ELR (cell line): ENCODE data around the gene COQ6.
A peak's percentile ranks its signal among the peaks of the same experiment; 100 is the strongest.
"Not testable (repeated sequence)": the region's sequence is repeated elsewhere in the genome, so short reads cannot be mapped to it uniquely, and the experiment has no call there.

Experiments used
- DNase-seq: peaks from one replicate; pipeline ENCODE4 v3.0.0-alpha.2; 2015; ENCODE audit warnings: low read depth

COQ6 gene

DNA sequence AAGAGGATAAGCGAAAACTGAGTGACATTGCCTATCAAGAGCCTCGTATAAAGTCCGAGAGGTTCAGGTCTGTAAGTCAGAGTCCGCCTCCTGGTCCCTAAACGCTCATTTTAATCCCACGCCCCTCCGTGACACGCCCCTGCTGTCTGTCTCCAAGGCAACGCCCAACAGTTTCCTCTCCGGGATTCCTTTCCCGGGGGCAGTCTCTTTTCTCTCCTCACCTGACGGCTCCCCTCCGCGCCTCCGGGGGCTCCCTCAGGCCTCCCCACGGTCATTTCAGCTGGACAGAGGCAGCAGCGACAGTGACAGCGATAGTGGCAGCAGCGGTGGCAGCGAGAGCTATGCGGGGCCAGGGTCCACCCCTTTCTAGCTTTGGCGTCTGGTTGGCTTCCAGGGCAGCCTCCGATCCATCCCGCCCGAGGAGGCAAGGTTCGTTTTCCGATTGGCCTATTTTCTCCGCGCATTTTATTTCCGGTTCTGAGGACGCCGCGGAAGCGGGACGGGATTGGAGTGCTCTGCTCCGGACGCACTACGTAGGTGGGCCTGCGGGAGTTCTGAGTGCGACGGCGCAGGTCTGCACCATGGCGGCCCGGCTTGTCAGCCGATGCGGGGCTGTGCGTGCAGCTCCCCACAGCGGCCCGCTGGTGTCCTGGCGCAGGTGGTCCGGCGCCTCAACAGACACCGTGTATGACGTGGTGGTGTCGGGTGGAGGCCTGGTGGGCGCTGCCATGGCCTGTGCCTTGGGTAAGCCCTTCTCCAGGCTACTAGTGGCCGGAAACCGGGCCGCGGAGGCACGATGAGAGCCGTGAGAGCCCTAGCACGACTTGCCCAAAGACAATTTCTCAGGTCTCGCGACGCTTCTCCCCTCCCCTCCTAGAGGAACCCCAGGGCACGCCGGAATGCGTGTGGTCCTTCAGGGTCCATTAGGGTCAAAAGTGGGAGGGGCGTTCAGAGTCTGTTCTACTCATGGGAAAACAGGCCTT, at the start of gene COQ6, which contains the start of gene FAM161B:
Gene COQ6, plus strand, starts transcription at position 551 of the 983 bp plus-strand sequence. Its CDS starts 31 bp downstream, at position 582.
Gene FAM161B, minus strand, starts transcription at position 343 of the 983 bp plus-strand sequence. Its CDS starts 68 bp downstream, at position 275.
- DNase-seq = peak; percentile 99

DNA sequence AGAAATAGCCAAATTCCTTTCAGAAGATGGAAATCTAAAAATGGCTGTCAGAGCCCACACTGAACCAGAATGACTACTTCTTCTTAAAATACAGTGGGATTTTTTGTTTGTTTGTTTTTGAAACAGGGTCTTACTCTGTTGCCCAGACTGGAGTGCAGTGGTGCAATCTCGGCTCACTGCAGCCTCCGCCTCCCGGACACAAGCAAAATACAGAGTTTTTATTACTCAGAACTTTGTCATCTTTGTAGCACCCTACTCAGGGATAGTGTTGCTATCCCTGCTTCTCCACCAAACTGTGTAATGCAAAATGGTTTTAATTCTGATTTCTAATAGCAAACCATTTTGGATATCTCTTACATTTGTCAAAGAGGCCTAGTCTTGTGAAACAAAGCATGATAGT, 47.1 kb upstream of the COQ6 start:
- peak; percentile 25 for DNase-seq

DNA sequence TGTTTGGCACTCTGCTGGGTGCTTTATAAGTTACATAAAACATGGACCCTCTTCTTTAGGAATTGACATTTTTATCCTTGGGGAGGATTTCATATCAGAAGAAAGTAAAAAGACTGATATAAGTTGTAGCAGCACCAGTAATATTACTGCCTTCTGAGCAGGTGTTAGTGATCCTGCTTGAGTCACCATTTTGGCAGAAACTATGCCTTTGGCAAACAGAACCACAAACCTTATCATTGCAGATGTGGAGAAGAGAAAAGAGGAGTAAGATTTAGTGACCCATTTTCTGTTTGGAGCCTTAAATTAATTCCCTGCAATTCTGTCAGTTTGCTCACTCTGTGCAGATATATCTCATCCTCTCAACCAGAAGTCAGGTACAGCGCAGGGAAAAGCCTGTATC, 40.4 kb upstream of the COQ6 start:
- DNase-seq = no peak

DNA sequence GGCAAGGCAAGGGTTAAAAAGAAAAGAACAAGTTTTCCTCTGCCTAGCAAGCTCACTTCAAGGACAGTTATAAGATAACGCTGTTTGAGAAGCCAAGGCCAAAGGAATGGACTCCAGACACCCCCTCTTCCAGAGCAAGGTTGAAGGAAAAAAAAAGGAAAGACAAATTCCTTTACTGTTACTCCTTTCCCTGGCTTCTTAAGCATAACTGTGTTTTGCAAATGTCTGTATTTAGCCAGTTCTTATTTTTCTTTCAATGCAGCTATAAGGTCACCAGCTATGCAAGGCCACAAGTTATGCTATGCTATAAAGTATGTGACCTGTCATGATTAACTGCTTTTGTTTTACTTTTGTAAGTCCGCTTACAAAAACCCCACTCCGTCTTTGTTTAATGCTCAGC, 36.8 kb upstream of the COQ6 start:
- DNase-seq = no peak

DNA sequence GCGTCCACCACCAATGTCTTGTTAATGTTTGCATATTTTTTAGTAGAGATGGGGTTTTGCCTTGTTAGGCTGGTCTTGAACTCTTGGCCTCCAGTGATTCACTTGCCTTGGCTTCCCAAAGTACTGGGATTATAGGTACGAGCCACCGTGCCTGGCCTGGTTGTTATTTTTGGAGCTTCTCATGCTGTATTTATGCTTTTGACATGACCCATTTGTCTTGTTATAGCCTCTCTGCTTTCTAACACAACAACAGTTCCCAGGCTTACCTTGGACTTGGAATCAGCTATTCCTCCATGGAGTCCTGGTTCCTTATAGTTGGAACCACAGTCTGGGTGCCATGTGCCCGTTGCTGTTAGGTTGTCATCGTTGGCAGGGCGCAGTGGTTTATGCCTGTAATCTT, 33.8 kb upstream of the COQ6 start:
- no peak for DNase-seq

DNA sequence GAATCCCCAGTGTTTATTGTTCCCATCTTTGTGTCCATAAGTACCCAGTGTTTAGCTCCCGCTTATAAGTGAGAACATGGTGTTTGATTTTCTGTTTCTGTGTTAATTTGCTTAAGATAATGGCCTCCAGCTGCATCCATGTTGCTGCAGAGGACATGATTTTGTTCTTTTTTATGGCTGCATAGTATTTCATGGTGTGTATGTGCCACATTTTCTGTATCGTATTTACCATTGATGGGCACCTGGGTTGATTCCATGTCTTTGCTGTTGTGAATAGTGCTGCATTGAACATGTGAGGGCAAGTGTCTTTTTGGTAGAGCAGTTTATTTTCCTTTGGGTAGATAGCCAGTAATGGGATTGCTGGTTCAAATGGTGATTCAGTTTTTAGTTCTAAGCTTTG, 30.6 kb upstream of the COQ6 start:
- DNase-seq = not testable (repeated sequence)

DNA sequence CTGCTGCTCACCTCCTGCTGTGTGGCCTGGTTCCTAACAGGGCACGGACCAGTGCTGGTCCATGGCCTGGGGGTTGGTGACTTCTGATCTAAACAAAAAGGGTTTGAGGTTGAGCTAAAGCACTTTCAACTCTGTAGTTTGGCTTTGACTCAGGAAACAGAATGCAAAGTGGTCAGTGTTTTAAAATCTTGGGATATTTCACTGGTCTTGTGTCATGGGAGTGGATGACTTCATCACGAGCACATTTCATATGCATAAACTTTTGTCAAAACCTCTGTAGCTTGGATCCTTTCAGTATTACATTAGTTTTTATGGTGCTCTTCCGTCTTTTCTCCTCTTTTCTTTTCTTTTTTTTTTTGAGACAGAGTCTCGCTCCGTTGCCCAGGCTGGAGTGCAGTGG, 25.8 kb upstream of the COQ6 start:
- DNase-seq = peak; percentile 32

DNA sequence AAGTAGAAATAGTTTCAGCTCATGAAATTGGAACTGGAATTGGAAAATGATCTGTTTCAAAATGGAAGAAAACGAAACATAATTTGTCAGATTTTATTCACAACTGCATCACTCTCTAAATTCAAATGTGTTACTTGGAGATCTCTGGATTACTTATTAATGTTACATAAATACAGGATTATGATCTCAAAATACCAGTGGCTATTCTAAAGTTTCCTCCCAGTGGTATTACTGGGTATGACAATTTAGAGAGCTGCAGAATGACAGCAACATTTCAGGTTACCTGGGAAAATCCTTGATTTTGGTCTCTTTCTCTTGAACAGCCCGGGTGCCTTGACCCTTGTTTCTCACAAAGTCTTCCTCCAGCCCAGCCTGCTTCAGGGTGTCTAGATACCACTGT, 14.4 kb upstream of the COQ6 start:
- DNase-seq = peak; percentile 57

DNA sequence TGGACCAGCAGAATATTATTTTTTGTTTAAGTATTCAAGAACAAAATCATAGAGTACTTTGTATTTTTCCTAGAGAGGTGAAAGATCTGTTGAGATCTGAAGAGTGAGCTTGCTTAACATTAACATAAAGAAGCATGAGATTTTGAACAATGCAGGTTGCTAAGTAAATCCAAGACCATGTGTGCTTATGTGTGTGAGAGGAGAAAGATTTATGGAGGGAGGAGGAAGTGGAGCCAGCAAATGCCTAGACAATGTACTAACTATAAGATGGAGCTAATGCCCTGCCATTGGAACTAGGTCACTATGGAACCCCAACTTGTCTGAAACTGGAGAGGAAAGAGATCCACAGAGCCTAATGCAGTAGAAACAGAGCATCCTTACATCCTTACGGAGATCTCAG, 13.6 kb upstream of the COQ6 start:
- DNase-seq = no peak

DNA sequence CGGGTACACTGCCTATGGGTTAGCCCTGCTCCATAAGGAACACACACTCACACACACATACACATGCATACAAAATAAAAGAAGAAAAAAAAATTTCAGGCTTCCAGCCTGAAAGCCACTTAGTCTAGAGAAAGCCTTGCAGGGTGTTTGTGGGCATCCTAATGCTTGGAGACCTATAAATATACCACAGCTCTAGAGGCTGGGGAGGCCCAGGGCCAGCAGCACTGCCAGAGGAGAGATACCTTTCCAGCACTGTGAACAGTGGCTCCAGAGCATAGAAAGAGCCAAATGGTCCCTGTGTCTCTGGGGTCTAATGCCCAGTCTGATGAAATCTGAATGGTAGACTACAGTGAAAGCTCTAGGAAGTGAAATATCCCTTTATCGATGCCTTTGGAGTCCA, 13.1 kb upstream of the COQ6 start:
- no peak for DNase-seq

DNA sequence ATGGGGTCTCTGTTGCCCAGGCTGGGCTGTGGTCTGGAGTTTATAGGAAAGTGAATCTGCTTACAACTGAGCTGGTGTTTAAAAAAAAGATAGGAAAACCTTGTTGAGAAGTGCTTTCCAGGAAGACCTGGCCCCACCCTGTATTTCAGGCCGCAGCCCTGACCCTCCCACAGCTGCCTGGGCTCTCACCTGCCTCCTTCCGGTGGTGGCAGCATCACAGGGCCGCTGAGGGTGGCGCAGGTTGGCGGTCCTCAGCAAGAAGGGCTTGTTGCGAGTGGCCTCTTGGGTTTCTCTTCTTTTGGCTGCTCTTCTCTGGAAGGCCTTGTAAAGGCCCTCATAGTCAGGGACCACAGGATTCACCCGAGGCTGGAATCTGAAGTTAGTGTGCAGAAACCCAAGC, 7.9 kb upstream of the COQ6 start:
- no peak for DNase-seq

DNA sequence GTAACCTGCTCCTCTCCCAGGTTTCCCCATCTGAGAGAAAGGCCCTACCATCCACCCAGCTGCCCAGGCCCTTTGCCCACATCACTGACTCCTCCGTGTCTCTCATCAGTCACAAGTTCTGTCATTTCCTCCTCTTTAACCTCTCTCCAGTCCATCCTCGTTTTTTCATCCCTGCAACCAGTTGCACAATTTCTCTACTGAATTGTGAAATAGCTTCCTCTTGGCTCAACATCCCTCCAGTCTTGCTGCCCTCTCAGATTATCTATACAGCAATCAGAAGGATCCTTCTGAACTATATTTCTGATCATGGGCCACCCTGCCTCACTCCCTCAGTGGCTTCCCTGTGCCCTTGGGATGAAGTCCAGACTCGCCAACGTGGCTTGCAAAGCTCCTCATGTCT, 7.0 kb upstream of the COQ6 start:
- DNase-seq = peak; percentile 74

DNA sequence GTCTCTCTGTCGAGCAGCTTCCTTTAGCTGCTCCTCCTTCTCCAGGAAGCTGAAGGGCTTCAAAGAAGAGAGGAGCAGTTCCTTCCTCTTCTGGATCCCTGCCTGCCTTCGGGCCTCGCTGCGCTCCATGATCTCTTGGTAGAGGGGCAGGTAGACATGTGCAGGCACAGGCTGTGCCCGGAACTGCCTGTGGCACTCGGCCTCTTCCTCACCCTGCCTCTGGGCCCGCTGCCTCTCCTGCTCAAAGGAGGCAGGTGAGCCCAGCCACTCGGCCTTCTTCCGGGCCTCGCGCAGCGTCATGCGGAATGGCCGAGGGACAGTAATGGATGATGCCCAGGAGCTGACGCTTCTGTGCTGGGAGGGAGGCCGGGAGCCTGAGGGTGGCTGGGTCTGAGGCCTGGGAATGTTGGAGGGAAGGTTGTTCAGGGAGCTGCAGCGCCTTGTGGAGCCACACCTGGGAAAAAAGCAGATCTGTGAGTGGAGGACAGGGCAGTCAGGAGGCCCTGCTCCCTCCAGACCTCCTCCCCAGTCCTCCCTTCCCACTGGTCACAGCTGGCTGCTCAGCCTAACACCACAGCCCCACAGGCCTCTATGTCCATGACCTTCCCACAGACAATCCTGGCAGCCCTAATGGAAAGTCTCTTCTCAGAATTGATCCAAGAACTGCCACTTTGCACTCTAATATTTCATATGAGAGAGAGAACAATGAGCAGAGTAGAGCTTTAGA, 5.5 kb upstream of the COQ6 start:
- no peak for DNase-seq

DNA sequence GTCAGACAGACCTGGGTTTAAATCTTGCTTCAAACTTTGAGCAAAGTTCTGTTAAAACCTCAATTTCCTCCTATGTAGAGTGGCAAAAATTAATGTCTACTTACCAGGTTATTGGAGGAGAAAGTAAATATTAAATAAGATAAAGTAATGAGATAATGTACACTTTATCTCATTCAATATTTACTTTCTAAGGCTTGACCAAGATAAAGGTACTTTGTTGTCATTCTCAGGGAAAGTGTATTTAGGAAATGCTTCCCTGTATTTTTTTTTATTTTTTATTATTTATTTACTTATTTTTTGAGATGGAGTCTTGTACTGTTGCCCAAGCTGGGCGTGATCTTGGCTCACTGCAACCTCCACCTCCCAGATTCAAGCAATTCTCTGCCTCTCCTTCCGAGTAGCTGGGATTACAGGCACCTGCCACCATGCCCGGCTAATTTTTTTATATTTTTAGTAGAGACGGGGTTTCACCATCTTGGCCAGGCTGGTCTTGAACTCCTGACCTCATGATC, 4.9 kb upstream of the COQ6 start:
- DNase-seq = no peak

DNA sequence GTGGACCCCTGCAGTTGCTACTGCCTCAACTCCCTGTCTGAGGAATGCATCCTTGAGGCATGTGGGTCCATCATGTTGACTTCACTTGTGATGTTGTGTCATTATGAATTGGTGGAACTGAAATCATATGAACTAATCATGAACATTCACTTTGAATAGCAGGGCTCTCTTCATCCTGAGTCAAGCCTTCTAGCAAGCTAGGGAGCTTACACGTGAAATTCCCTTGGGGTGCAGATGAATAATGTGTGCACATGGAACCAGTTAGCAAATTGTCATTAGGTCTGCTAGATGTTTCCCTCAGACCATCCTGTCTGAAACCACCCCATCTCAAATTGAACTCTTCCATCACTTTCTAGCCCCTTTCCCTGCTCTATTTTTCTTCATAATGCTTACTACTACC, 3.6 kb downstream of the COQ6 start:
- no peak for DNase-seq

DNA sequence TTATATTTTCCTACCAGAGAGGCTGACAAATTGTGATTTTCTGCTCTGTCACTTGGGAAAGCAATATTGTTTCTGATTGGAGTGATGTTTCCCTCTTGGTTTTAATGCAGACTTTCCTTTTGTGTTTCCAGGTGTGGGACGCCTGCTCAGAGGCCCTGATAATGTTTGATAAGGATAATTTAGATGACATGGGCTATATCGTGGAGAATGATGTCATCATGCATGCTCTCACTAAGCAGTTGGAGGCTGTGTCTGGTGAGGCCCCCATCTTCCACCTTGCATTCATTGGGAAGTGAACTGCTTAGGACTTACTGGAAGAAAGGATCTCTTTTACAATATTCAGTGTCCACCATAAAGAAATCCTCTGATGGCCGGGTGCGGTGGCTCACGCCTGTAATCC, 5.6 kb downstream of the COQ6 start:
- DNase-seq = no peak

DNA sequence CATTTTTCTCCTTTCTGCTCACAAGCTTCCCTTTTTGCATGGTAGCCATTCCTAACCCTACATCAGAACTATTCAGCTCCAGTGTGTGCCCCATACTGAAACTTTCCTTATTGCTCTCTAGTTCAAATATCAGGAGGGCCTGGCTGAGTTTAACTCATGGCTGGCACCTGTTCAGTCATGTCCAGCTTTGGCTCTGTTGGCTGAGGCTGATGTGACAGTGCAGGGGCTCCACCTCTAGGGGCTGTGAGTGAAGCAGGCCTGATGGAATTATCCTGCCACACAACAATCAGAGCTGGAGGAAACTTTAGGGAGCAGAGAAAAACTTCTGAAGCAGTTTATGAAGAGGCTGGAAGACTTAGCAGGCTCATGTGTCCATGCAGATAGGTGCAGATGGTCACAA, 8.5 kb downstream of the COQ6 start:
- DNase-seq = no peak

DNA sequence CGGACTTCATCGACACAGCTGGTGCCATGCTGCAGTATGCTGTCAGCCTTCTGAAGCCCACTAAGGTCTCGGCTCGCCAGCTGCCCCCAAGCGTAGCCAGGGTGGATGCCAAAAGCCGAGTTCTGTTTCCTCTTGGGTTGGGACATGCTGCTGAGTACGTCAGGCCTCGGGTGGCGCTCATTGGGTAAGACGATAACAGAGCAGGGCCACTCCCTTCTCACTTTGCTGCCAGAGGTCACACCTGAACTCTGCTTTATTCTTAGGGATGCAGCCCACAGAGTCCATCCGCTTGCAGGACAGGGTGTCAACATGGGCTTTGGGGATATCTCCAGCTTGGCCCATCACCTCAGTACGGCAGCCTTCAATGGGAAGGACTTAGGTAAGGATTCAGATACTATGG, 11.1 kb downstream of the COQ6 start:
- DNase-seq = no peak

DNA sequence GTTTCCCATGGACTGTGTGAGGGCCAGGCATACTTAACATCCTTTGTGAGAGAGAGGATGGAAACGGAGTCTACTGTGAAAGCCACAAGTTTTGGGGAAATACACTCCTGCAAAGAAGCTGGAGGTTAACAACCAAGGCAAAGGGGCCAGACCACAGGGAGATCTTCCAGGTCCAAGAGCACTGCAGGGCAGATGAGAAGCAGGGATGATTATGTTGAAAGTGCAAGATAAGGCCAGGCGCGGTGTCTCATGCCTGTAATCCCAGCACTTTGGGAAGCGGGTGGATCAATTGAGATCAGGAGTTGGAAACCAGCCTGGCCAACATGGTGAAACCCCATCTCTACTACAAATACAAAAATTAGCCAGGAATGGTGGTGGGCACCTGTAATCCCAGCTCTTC, 15.1 kb downstream of the COQ6 start:
- DNase-seq = no peak

DNA sequence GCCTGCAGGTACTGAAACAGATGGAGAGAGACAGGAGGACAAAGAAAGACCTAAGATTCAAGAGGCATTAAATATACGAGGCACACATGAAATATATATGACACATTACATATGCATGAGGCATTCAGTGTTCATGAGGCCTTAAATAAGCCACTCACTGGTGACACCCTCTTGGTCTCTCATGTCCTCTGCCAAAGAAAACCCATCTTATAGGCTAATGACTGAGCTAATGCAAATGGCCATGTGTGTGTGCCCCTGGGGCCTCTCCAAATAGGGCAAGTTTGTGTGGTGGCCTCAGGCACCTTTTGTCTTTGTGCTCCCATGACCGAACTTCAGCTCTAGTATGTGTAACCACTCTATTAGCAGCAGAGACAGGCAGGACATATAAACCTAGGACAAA, 18.8 kb downstream of the COQ6 start:
- no peak for DNase-seq

DNA sequence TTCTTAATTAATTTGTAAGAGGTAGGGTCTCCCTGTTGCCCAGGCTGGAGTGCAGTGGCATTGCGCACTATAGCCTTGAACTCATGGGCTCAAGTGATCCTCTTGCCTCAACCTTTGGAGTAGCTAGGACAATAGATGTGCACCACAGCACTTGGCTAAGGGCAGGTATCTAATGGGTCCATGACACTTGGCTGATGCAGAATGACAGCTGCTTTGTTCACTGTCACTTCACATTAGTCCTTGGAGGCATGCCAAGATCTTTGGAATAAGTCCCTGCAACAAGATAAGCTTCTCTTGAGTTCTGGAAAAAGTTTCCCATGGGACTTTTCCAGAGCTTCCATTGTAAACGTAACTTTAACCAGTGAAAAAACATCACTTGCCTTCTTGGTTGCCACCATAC, 23.4 kb downstream of the COQ6 start:
- no peak for DNase-seq

DNA sequence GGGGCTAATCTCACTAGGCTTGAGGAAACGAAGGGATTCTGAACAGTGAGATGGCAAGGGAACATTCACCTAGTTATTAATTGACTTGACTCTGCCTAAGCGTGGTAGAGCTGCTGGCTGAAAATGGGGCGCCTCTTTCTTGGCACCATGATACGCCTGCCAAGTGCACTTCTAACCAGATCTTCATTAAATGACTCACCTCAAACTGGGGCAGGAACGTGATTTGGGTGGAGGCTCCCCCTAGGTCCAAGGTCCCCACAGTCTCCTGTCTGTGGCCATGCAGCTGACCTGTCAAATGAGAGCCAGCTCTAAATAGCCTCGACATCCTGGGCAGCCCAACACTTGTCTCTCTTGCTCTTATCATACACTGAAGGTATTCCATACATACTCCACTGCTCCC, 26.0 kb downstream of the COQ6 start:
- DNase-seq = no peak

DNA sequence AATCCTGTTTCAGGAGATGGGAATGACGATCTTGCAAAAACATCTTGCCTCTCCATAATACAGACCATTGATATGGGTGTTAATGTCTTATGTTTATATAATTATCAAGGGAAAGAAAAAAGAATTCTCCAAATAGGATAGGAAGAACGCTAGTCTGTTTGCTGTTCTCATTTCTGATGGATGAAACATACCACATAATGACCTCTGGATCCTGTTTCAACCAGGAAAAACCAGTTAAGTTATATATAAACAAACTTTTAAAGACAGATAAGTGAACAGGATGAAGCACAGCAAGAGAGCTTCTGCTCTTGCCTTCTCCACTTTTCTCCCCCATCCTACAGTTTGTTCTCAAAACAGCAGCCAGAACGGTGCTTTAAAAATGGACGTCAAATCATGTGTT, 27.8 kb downstream of the COQ6 start:
- peak; percentile 3 for DNase-seq
